GM10266 (cell line): ENCODE results near the gene CYLC1.

Source experiments
- DNase-seq: peaks from one replicate; pipeline ENCODE4 v3.0.0; 2012; ENCODE audit errors: extremely low spot score
- CTCF ChIP-seq: IDR thresholded peaks from 2 replicates; pipeline ENCODE4 v1.5.1; 2012; ENCODE audit warnings: mild to moderate bottlenecking, low read depth; ENCODE audit not compliant: control insufficient read depth, insufficient read depth; ENCODE audit errors: missing control alignments

CYLC1 gene

GRCh38 chrX:83860846-83861245, at the start of gene CYLC1:
TSS of gene CYLC1 (plus strand) at chrX:83861146. CDS start at chrX:83861183, 37 bp downstream.
- DNase-seq: no peak
- TF ChIP-seq CTCF: no peak

GRCh38 chrX:83819304-83819703, 41.6 kb upstream of the CYLC1 start:
- no peak for DNase-seq
- no peak for TF ChIP-seq CTCF

DNA sequence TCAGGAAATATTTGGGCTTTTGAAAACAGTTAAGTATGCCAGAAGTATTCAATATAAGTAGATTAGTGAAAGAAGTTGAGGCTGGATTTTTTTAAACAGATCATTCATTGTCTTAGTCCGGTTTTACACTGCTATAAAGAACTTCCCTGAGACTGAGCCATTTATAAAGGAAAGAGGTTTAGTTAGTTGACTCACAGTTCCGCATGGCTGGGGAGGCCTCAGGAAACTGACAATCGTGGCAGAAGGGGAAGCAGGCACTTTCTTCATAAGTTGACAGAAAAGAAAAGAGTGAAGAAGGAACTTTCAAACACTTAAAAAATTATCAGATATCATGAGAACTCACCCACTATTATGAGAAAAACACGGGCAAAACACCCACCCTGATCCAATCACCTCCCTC, 31.1 kb upstream of the CYLC1 start:
- no peak for TF ChIP-seq CTCF
- DNase-seq: no peak

DNA sequence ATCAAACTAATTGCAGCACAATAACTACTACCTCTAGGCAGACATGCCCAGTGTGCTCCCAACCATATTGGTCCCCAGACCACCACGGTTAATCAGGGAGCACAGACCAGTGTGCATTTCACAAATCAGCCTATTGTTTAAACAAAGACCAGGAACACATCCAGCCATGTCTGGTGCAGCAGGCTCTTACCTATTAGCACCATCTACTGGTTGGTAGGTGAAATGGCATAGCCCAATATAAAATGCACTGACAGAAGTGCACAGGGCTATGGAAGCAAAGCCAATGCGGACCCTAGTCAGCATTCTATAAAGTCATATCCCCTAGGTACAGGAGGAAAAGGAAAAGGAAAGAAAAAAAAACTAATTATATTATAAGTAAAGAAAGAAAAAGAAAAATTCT, 15.5 kb upstream of the CYLC1 start:
- peak; percentile 58 for TF ChIP-seq CTCF
- DNase-seq: peak; percentile 14

DNA sequence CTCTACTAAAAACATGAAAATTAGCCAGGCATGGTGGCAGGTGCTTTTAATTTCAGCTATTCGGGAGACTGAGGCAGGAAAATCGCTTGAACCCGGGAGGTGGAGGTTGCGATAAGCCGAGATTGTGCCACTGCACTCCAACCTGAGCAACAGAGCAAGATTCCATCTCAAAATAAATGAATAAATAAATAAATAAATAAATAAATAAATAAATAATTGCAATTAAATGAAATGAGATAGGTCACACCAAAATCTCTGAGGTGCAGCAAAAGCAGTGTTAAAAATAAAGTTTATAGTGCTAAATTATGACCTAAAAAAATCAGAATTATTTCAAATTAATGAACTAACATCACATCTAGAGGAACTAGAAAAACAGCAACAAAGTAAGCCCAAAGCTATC, 13.6 kb upstream of the CYLC1 start:
- TF ChIP-seq CTCF: no peak
- DNase-seq: no peak

GRCh38 chrX:83888585-83888984, 27.6 kb downstream of the CYLC1 start:
- TF ChIP-seq CTCF: no peak
- no peak for DNase-seq

DNA sequence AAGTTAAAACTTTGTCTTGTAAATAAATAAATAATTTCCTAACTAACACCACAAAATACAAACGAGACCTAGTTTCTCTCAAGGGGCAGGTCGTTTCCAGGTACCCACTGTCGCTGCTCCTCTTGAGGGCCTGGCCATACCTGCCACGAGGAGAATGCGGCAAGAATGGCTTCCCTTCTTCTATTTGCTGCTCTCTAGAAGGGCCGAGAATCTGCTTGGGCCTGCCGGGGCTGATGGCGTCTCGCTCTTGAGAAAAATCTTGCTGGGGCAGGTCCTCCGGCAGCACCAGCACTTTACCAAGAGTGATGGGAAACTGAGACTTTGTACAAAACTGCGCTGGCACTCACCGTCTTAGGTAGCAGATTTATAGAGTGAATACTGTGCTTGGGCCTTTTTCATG, 31.5 kb downstream of the CYLC1 start:
- no peak for DNase-seq
- TF ChIP-seq CTCF: no peak
